Astrocyte (in vitro differentiated cells and primary cell): ENCODE results near the gene CLTC. TPM values are rescaled to one million over a fixed set of nuclear protein-coding genes. Genes with fewer than 3 reads are reported as not detected.

Source experiments
- DNase-seq: peaks from one replicate; pipeline ENCODE4 v3.0.0-alpha.2; 2010; ENCODE audit warnings: low read depth
- FAIRE-seq: peaks from 2 replicates; lab custom pipeline; 2011; peaks lifted over from hg19 to GRCh38; lab: Jason Lieb, UNC
- H2AFZ ChIP-seq: 2 replicates; pipeline ENCODE4 v1.6.0; 2012; ENCODE audit warnings: low read depth, low read length, inconsistent platforms
- H3K27ac ChIP-seq: 2 replicates; pipeline ENCODE4 v1.5.1; 2011; ENCODE audit warnings: low read depth, low read length, inconsistent platforms
- H3K27me3 ChIP-seq: 2 replicates; pipeline ENCODE4 v1.6.0; 2011; ENCODE audit warnings: low read length, inconsistent platforms; ENCODE audit not compliant: insufficient read depth
- H3K36me3 ChIP-seq: 2 replicates; pipeline ENCODE4 v1.5.1; 2011; ENCODE audit warnings: low read length, inconsistent platforms; ENCODE audit not compliant: insufficient read depth
- H3K4me1 ChIP-seq: 2 replicates; pipeline ENCODE4 v1.5.1; 2011; ENCODE audit warnings: low read length, inconsistent platforms; ENCODE audit not compliant: insufficient read depth
- H3K4me2 ChIP-seq: 2 replicates; pipeline ENCODE4 v1.6.0; 2012; ENCODE audit warnings: low read length, inconsistent platforms
- H3K4me3 ChIP-seq: 2 replicates; pipeline ENCODE4 v1.5.1; 2011; ENCODE audit warnings: low read depth, mild to moderate bottlenecking, low read length, inconsistent platforms; ENCODE audit not compliant: insufficient read depth
- H3K79me2 ChIP-seq: 2 replicates; pipeline ENCODE4 v1.6.0; 2012; ENCODE audit warnings: mild to moderate bottlenecking, low read length, inconsistent platforms; ENCODE audit not compliant: insufficient read depth
- H3K9ac ChIP-seq: 2 replicates; pipeline ENCODE4 v1.6.0; 2012; ENCODE audit warnings: mild to moderate bottlenecking, low read length, inconsistent platforms
- H3K9me3 ChIP-seq: 2 replicates; pipeline ENCODE4 v1.5.1; 2012; ENCODE audit warnings: low read depth, mild to moderate bottlenecking, low read length, inconsistent platforms; ENCODE audit not compliant: insufficient read depth
- H4K20me1 ChIP-seq: 2 replicates; pipeline ENCODE4 v1.6.0; 2012; ENCODE audit warnings: low read length, inconsistent platforms; ENCODE audit not compliant: insufficient read depth
- H3K27ac Mint-ChIP-seq: one replicate; pipeline ENCODE4 v1.8.0; 2021; ENCODE audit warnings: mild to moderate bottlenecking, mixed read lengths; ENCODE audit not compliant: unreplicated experiment
- H3K27me3 Mint-ChIP-seq: one replicate; pipeline ENCODE4 v1.8.0; 2021; ENCODE audit warnings: low read depth, mixed read lengths; ENCODE audit not compliant: unreplicated experiment
- H3K36me3 Mint-ChIP-seq: one replicate; pipeline ENCODE4 v1.8.0; 2021; ENCODE audit warnings: low read depth, mixed read lengths; ENCODE audit not compliant: unreplicated experiment
- H3K4me1 Mint-ChIP-seq: one replicate; pipeline ENCODE4 v1.8.0; 2021; ENCODE audit warnings: low read depth, mixed read lengths; ENCODE audit not compliant: unreplicated experiment
- H3K4me3 Mint-ChIP-seq: one replicate; pipeline ENCODE4 v1.8.0; 2021; ENCODE audit warnings: mild to moderate bottlenecking, moderate library complexity, mixed read lengths; ENCODE audit not compliant: unreplicated experiment
- H3K9me3 Mint-ChIP-seq: one replicate; pipeline ENCODE4 v1.8.0; 2021; ENCODE audit warnings: mild to moderate bottlenecking, mixed read lengths; ENCODE audit not compliant: unreplicated experiment
- CTCF ChIP-seq: IDR thresholded peaks from 2 replicates; pipeline ENCODE4 v1.5.1; 2011; ENCODE audit warnings: low read depth, mild to moderate bottlenecking, inconsistent platforms, low read length, moderate library complexity; ENCODE audit not compliant: insufficient read depth
- EZH2 ChIP-seq: IDR thresholded peaks from 2 replicates; pipeline ENCODE4 v1.6.1; 2012; ENCODE audit warnings: mild to moderate bottlenecking, low read length, inconsistent platforms; ENCODE audit not compliant: insufficient read depth
- total RNA-seq: library from RNA; stranded (reverse); gene quantifications from 2 replicates; pipeline ENCODE4 v1.2.1, GENCODE V29; 2021

The CLTC gene
- total RNA-seq, 1 donor from 2014 or later, result 391 TPM

GRCh38 chr17:59600169-59600568 lies 19.5 kb upstream of the CLTC start:
- no peak overlapping the region for H3K4me3 Mint-ChIP-seq
- H3K9me3 Mint-ChIP-seq, result no peaks in the 10 kb centered on the region
- H3K36me3 ChIP-seq, result peaks cover 6% of the 10 kb centered on the region
- H3K9ac ChIP-seq, result no peak overlapping the region
- H3K4me2 ChIP-seq, result no peak overlapping the region
- H3K4me1 ChIP-seq, result no peaks in the 10 kb centered on the region
- H3K27me3 Mint-ChIP-seq, result no peaks in the 10 kb centered on the region
- H3K4me3 ChIP-seq, result no peak overlapping the region
- DNase-seq (no peak), FAIRE-seq (no peak)
- no peak overlapping the region for H3K27ac Mint-ChIP-seq
- peaks cover 12% of the 10 kb centered on the region for H3K36me3 Mint-ChIP-seq
- no peaks in the 10 kb centered on the region for H3K9me3 ChIP-seq
- no peaks in the 10 kb centered on the region for H3K4me1 Mint-ChIP-seq
- no peaks in the 10 kb centered on the region for H4K20me1 ChIP-seq
- TF ChIP-seq EZH2 (no peak), CTCF (no peak)
- H3K27ac ChIP-seq, result no peak overlapping the region
- no peaks in the 10 kb centered on the region for H3K27me3 ChIP-seq
- H2AFZ ChIP-seq, result no peak overlapping the region
- no peaks in the 10 kb centered on the region for H3K79me2 ChIP-seq

GRCh38 chr17:59601130-59601529 lies 18.6 kb upstream of the CLTC start:
- FAIRE-seq (no peak), DNase-seq (no peak)
- Histone ChIP-seq H3K27ac (no peak overlapping the region), H3K36me3 (peaks cover 12% of the 10 kb centered on the region), H2AFZ (no peak overlapping the region), H3K79me2 (no peaks in the 10 kb centered on the region), H3K4me2 (no peak overlapping the region), H4K20me1 (no peaks in the 10 kb centered on the region), H3K4me1 (no peaks in the 10 kb centered on the region), H3K9me3 (no peaks in the 10 kb centered on the region), H3K27me3 (no peaks in the 10 kb centered on the region), H3K9ac (no peak overlapping the region), H3K4me3 (no peak overlapping the region)
- no peaks in the 10 kb centered on the region for H3K27me3 Mint-ChIP-seq
- no peak overlapping the region for H3K27ac Mint-ChIP-seq
- H3K9me3 Mint-ChIP-seq, result no peaks in the 10 kb centered on the region
- no peaks in the 10 kb centered on the region for H3K4me1 Mint-ChIP-seq
- H3K4me3 Mint-ChIP-seq, result no peak overlapping the region
- peaks cover 12% of the 10 kb centered on the region for H3K36me3 Mint-ChIP-seq
- TF ChIP-seq EZH2, result no peak
- no peak for TF ChIP-seq CTCF

DNA sequence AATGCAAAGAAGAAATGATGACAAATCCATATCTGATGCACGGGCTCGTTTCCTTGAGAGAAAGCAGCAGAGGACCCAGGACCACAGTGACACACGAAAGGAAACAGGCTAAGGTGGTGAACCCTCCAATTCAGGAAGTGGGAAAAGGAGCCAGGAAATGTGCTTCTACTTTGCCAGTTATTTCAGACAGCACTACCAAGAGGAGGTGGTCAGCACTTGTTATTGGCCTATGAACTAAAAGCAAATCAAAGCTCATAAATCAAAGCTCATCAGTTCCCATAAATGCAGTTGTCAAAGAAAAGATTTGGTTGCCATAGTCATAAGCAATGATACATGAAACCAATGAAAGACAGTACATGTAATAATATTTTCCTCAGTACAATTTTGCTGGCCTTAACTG lies 12.6 kb upstream of the CLTC start:
- no peak for FAIRE-seq

More for the DNA sequence above, 12.6 kb upstream of the CLTC start:
- no peaks in the 10 kb centered on the region for H3K9me3 Mint-ChIP-seq
- Histone ChIP-seq H3K79me2 (no peaks in the 10 kb centered on the region), H3K27ac (no peak overlapping the region), H3K36me3 (peaks cover 18% of the 10 kb centered on the region), H3K4me3 (no peak overlapping the region), H3K4me2 (no peak overlapping the region), H3K9me3 (no peaks in the 10 kb centered on the region), H3K4me1 (no peaks in the 10 kb centered on the region), H3K27me3 (no peaks in the 10 kb centered on the region), H3K9ac (no peak overlapping the region), H2AFZ (no peak overlapping the region), H4K20me1 (no peaks in the 10 kb centered on the region)
- H3K4me3 Mint-ChIP-seq, result no peak overlapping the region
- no peaks in the 10 kb centered on the region for H3K4me1 Mint-ChIP-seq
- TF ChIP-seq CTCF, result no peak
- TF ChIP-seq EZH2, result no peak
- H3K27ac Mint-ChIP-seq, result no peak overlapping the region
- DNase-seq, result no peak
- no peaks in the 10 kb centered on the region for H3K27me3 Mint-ChIP-seq
- peaks cover 23% of the 10 kb centered on the region for H3K36me3 Mint-ChIP-seq
